ENCODE data around the gene IFNA8.
"Not testable (repeated sequence)": the region's sequence is repeated elsewhere in the genome, so short reads cannot be mapped to it uniquely, and the experiment has no call there.

IFNA8 gene

DNA sequence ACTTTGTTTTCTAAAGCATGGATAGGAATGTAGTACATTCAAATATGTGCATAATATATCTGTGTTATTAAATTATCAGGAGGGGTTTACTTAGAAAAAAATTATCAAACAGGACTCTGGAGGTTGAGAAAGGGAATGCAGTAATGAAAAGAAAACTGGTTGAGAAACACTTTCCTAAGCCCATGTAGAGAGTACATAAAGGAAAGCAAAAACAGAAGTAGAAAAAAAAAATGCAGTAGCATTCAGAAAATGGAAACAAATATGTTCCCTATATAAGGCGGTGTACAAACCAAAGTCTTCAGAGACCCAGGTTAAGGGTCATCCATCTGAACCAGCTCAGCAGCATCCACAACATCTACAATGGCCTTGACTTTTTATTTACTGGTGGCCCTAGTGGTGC, at the start of gene IFNA8:
IFNA8 (plus strand) TSS at position 301 of the 400 bp plus-strand sequence; CDS start at position 361, 60 bp downstream.
- no peak for DNase-seq (ENCODE audit: low read depth)

DNA sequence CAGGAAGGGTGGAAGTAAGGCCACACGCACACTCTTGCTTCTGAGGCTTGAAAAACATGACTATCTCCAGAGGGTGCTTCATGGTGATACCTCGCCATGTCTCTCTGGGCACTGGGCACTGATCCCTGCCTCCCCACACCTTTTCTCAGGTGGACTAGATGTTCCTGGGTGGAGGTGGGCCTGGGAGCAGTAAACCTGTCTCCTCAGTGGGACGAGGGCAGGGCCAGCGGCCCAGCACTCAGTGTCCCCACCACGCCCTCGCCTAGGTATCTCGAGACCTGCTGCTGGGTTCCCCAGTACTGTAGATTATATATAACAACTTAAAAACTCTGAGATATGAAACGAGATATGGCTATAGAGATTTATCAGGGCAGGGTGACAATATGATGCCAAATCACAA, 46.6 kb upstream of the IFNA8 start:
- no peak for DNase-seq (ENCODE audit: low read depth)

DNA sequence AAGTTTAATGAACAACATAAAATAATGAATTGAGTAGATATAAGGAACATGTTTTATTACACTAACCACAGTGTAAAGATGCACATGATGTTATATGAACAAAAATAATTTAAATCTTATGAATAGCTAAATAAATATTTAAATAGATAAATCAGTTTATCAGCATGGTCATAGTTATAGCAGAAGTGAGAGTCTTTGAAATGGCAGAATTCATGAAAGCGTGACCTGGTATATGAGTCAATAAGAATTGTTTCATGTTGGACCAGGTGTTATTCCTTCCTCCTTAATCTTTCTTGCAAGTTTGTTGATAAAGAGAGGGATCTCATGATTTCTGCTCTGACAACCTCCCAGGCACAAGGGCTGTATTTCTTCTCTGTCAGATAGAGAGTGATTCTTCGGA, 41.7 kb upstream of the IFNA8 start:
- not testable (repeated sequence) for DNase-seq (ENCODE audit: low read depth)

GRCh38 chr9:21367957-21368356, 41.0 kb upstream of the IFNA8 start, which contains the start of gene IFNA13:
Gene IFNA13, minus strand, starts transcription at chr9:21368057. Its CDS starts 47 bp downstream, at chr9:21368010.
- DNase-seq (ENCODE audit: low read depth) = no peak

- not testable (repeated sequence) for DNase-seq (ENCODE audit: low read depth)
Measured at GRCh38 chr9:21371467-21371866, 37.5 kb upstream of the IFNA8 start.

- no peak for DNase-seq (ENCODE audit: low read depth)
Measured at GRCh38 chr9:21381448-21382339, 27.2 kb upstream of the IFNA8 start.

GRCh38 chr9:21383627-21384026, 25.3 kb upstream of the IFNA8 start:
- DNase-seq (ENCODE audit: low read depth) = no peak

- no peak for DNase-seq (ENCODE audit: low read depth)
Measured at GRCh38 chr9:21385131-21385670, 23.7 kb upstream of the IFNA8 start, which contains the start of gene IFNA2. Gene IFNA2, minus strand, starts transcription at chr9:21385398. Its CDS starts 69 bp downstream, at chr9:21385329.

GRCh38 chr9:21392270-21392669, 16.6 kb upstream of the IFNA8 start:
- no peak for DNase-seq (ENCODE audit: low read depth)

DNA sequence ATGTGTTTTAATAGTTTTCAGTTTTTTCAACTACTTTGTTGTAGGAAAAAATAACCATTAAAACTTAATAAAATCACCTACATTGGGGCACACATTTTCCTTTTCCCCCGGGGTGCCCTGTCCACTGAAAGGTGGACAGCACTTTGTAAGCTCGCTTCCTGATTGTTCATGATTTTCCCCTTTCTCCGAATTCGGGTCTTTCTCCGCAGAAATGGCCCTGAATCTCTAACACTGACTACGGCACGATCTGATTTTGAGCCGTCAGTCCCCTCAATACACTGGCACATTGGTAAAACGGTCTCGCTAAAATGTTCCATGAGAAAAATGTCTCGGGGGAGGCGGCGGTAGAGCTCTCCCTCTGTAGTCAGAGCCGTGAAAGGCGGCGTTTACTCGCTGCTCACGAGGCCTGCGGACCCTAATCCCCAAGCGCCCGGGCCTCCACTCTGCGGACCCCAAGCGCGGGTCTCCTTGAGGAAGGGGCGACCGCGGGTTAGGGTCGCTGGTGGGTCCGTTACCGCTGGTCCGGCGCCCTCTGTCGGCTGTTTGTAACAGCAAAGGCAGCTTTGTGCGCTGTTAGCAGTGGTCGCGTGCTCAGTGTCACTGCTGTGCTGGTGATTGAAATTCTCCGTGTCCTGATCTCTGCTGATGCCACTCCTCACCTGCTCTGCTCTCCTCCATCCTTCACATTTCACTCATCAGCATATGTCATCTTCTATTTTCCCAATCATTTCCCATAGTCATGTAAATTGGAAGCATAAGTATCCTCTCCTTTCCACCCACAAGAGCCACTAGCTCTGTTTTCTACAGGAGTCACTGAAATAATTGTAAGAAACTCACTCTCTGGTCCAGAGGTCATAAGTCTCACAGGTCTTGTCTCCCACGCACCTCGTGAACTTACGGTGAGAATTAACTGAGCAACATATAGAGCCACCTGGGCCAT, 12.9 kb upstream of the IFNA8 start:
- peak; percentile 9 for DNase-seq (ENCODE audit: low read depth)

DNA sequence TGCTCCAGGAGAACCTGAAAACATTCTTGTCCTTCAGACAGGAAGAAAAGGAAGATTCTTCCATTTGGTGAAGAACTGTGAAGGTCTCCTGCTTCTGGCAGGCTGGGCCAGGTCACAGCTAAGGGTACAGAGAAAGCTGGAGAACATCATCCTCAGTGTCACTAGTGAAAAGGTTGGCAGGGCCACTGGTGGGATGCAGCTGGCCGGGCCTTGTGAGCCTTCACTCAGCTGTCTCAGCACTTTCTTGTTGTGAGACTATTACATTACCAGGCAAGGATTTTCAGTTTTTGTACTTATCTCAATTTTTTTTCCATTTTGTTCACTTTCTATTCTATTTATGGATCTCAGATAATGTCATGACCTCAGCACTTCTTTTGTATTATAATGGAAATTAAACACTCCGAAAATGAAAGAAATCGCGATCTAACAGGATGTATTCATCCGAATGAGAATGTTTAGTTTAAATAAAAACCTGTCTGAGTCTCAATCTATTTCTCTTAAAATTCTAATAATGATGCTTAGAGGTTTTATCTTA, 9.9 kb upstream of the IFNA8 start:
- no peak for DNase-seq (ENCODE audit: low read depth)

GRCh38 chr9:21399956-21400355, 9.0 kb upstream of the IFNA8 start:
- DNase-seq (ENCODE audit: low read depth) = no peak

- no peak for DNase-seq (ENCODE audit: low read depth)
Measured at GRCh38 chr9:21402386-21403251, 6.3 kb upstream of the IFNA8 start.

DNA sequence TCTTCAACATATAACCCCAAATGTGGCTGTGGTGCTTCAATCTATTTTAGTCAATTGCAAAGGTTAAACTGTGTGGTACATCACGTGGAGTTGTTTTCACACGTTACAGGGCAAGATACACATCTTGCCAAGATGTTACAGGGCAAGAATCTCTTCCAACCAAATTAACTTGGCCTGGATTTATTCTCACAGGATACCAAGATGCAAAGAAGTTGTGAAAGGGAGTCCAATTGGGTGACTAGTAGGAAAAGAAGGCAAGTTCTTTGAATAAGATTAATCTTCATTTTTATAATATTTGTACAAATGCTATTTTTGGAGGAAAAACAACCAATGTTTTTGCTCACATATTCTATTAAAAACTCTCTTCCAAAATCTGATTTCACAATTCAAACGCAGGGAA, 4.8 kb upstream of the IFNA8 start:
- DNase-seq (ENCODE audit: low read depth) = no peak

- no peak for DNase-seq (ENCODE audit: low read depth)
Measured at GRCh38 chr9:21412107-21412506, 3.2 kb downstream of the IFNA8 start.

- no peak for DNase-seq (ENCODE audit: low read depth)
Measured at GRCh38 chr9:21413151-21413550, 4.2 kb downstream of the IFNA8 start.

- DNase-seq (ENCODE audit: low read depth) = no peak
Measured at GRCh38 chr9:21413624-21414023, 4.7 kb downstream of the IFNA8 start.

DNA sequence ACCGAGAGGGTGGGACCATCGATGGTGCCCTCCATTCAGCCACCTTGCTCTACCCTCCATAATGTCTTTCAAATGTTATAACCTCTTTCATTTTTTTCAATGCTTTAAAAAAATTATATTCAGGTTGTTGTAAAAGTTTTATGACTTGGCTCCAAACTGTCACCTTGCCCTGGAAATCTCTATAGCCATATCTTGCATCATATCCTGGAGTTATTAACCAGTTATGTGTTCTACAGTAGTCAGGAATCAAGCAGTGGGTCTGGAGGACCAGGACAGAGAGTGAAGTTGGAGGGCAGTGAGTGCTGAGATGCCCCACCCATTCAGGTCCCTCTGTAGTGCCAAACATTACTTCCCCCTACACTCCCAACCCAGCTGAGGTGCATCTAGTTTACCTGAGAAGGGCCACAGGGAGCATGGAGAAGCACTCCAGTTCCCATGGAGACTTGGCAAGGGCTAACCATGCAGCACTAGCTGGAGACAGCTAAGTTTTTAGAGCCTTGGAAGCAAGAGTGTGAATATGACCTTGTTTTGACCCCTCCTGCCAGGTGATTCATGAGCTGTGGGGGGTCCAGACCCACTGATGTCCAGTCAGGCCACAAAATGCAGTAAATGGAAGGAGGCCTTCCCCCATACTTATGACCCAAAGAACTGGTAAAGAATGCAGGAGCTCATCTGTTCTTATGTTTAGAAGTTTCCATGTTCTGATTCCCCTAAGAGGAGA, 5.5 kb downstream of the IFNA8 start:
- no peak for DNase-seq (ENCODE audit: low read depth)

- no peak for DNase-seq (ENCODE audit: low read depth)
Measured at GRCh38 chr9:21415493-21416267, 6.8 kb downstream of the IFNA8 start.

- no peak for DNase-seq (ENCODE audit: low read depth)
Measured at GRCh38 chr9:21428235-21428634, 19.3 kb downstream of the IFNA8 start.
